H1 (cell line): ENCODE measurements around the gene GRK5. TPM values are rescaled to one million over a fixed set of nuclear protein-coding genes. Genes with fewer than 3 reads are reported as not detected.

ENCODE experiments used
- CTCF ChIA-PET: fragments of 300-600 bp; sonication (Branson Sonifier 250); formaldehyde crosslinking; loops from one replicate; lab custom pipeline; 2021; ENCODE audit not compliant: partially characterized antibody; lab: Charles Lee
- POLR2A ChIA-PET: fragments of 300-600 bp; sonication (Branson Sonifier 250); formaldehyde crosslinking; loops from one replicate; lab custom pipeline; 2021; ENCODE audit warnings: inconsistent platforms; ENCODE audit not compliant: partially characterized antibody; lab: Charles Lee
- DNase-seq, 2 experiments: peaks; one replicate each; pipeline versions ENCODE4 v3.0.0 to v3.0.0-alpha.2; 2010 to 2022; ENCODE audit warnings: low spot score in 2 of 2, low read depth in 1 of 2, mixed read lengths in 1 of 2
- FAIRE-seq: peaks from 2 replicates; lab custom pipeline; 2011; peaks lifted over from hg19 to GRCh38; lab: Jason Lieb, UNC
- H2AFZ ChIP-seq: 2 replicates; pipeline ENCODE4 v1.8.1; 2012; ENCODE audit warnings: low read length, inconsistent platforms
- H2AK5ac ChIP-seq: 2 replicates; pipeline ENCODE4 v1.6.1; 2013; ENCODE audit warnings: low read depth, low read length
- H2BK120ac ChIP-seq: replicated peaks from 2 replicates; pipeline ENCODE3; 2013; ENCODE audit warnings: low read depth, low read length, inconsistent platforms
- H2BK12ac ChIP-seq: 2 replicates; pipeline ENCODE4 v1.6.1; 2013; ENCODE audit warnings: low read depth, low read length
- H2BK15ac ChIP-seq: 2 replicates; pipeline ENCODE4 v1.6.1; 2013; ENCODE audit warnings: low read length
- H2BK20ac ChIP-seq: 2 replicates; pipeline ENCODE4 v1.6.1; 2013; ENCODE audit warnings: low read length
- H2BK5ac ChIP-seq: 2 replicates; pipeline ENCODE4 v1.6.1; 2013; ENCODE audit warnings: low read depth, low read length
- H3K14ac ChIP-seq: 2 replicates; pipeline ENCODE4 v1.6.1; 2013; ENCODE audit warnings: inconsistent platforms; ENCODE audit not compliant: insufficient read length
- H3K18ac ChIP-seq: 2 replicates; pipeline ENCODE4 v1.6.1; 2013; ENCODE audit warnings: low read length; ENCODE audit errors: extremely low read depth
- H3K23ac ChIP-seq: 2 replicates; pipeline ENCODE4 v1.6.1; 2013; ENCODE audit warnings: inconsistent platforms; ENCODE audit not compliant: insufficient read length
- H3K23me2 ChIP-seq: 2 replicates; pipeline ENCODE4 v1.6.1; 2013; ENCODE audit warnings: low read depth, low read length
- H3K27ac ChIP-seq: 2 replicates; pipeline ENCODE4 v1.6.1; 2011; ENCODE audit warnings: low read depth, low read length, inconsistent platforms
- H3K27me3 ChIP-seq, 4 experiments: replicated peaks in 1 of 4; 1 replicate in 1 of 4; 2 replicates in 3 of 4; pipeline versions ENCODE4 v1.6.1 to v1.8.1; 2011 to 2013; ENCODE audit warnings: low read length in 3 of 4, mild to moderate bottlenecking in 3 of 4, inconsistent platforms in 2 of 4, mixed read lengths in 2 of 4, moderate library complexity in 1 of 4; ENCODE audit not compliant: control insufficient read depth in 3 of 4, insufficient read depth in 3 of 4; ENCODE audit errors: extremely low read depth in 1 of 4
- H3K36me3 ChIP-seq, 4 experiments: 2 replicates each; pipeline versions ENCODE4 v1.6.1 to v1.8.1; 2011 to 2013; ENCODE audit warnings: mild to moderate bottlenecking in 4 of 4, low read length in 3 of 4, moderate library complexity in 2 of 4, control low read depth in 1 of 4, inconsistent platforms in 1 of 4; ENCODE audit not compliant: insufficient read depth in 4 of 4, control insufficient read depth in 2 of 4
- H3K4ac ChIP-seq: replicated peaks from 2 replicates; pipeline ENCODE3; 2013; ENCODE audit warnings: low read length, low read depth, mixed read lengths, inconsistent platforms; ENCODE audit not compliant: insufficient read length
- H3K4me1 ChIP-seq, 4 experiments: replicated peaks in 1 of 4; 1 replicate in 1 of 4; 2 replicates in 3 of 4; pipeline versions ENCODE4 v1.6.1 to v1.8.1; 2011 to 2013; ENCODE audit warnings: low read length in 3 of 4, inconsistent platforms in 2 of 4, mixed read lengths in 1 of 4; ENCODE audit not compliant: insufficient read depth in 4 of 4, control insufficient read depth in 3 of 4
- H3K4me2 ChIP-seq, 2 experiments: 2 replicates each; pipeline versions ENCODE4 v1.6.1 to v1.8.1; 2011 to 2013; ENCODE audit warnings: low read depth in 2 of 2, low read length in 2 of 2, control low read depth in 1 of 2, inconsistent platforms in 1 of 2, mild to moderate bottlenecking in 1 of 2; ENCODE audit not compliant: insufficient read depth in 1 of 2
- H3K4me3 ChIP-seq, 4 experiments: fragments of 200-600, 300-600 bp in 1 of 4; sonication (generic), shearing (Covaris generic), sonication (Bioruptor Twin) in 1 of 4; 2 replicates each; pipeline versions ENCODE4 v1.5.1 to v1.8.1; 2011 to 2016; ENCODE audit warnings: low read length in 4 of 4, low read depth in 3 of 4, control low read depth in 2 of 4, inconsistent platforms in 2 of 4, mild to moderate bottlenecking in 2 of 4, mixed read lengths in 1 of 4, moderate library complexity in 1 of 4; ENCODE audit not compliant: insufficient read depth in 2 of 4; ENCODE audit errors: extremely low read depth in 1 of 4
- H3K56ac ChIP-seq: replicated peaks from 2 replicates; pipeline ENCODE3; 2013; ENCODE audit warnings: low read depth, mild to moderate bottlenecking, mixed read lengths, low read length, inconsistent platforms; ENCODE audit not compliant: insufficient read length
- H3K79me1 ChIP-seq: 2 replicates; pipeline ENCODE4 v1.6.1; 2013; ENCODE audit warnings: low read depth, low read length, control low read depth
- H3K79me2 ChIP-seq, 2 experiments: 2 replicates each; pipeline versions ENCODE4 v1.6.1 to v1.8.1; 2012 to 2013; ENCODE audit warnings: low read length in 2 of 2, mild to moderate bottlenecking in 2 of 2, inconsistent platforms in 1 of 2; ENCODE audit not compliant: insufficient read depth in 2 of 2, control insufficient read depth in 1 of 2
- H3K9ac ChIP-seq, 4 experiments: replicated peaks in 1 of 4; 1 replicate in 1 of 4; 2 replicates in 3 of 4; pipeline versions ENCODE4 v1.6.1 to v1.8.1; 2011 to 2013; ENCODE audit warnings: low read depth in 3 of 4, low read length in 3 of 4, control low read depth in 2 of 4, mild to moderate bottlenecking in 2 of 4, moderate library complexity in 2 of 4, inconsistent platforms in 1 of 4; ENCODE audit errors: extremely low read depth in 1 of 4
- H3K9me3 ChIP-seq, 2 experiments: 2 replicates each; pipeline versions ENCODE4 v1.6.1 to v1.8.1; 2012 to 2013; ENCODE audit warnings: mild to moderate bottlenecking in 2 of 2, moderate library complexity in 2 of 2, control low read depth in 1 of 2, inconsistent platforms in 1 of 2, low read depth in 1 of 2, low read length in 1 of 2, mixed read lengths in 1 of 2; ENCODE audit not compliant: insufficient read depth in 2 of 2
- H4K20me1 ChIP-seq, 2 experiments: replicated peaks in 1 of 2; 2 replicates each; pipeline versions ENCODE3 to v1.8.1; 2011 to 2013; ENCODE audit warnings: inconsistent platforms in 2 of 2, low read length in 2 of 2, mild to moderate bottlenecking in 1 of 2; ENCODE audit not compliant: insufficient read depth in 2 of 2, control insufficient read depth in 1 of 2
- H4K5ac ChIP-seq: 2 replicates; pipeline ENCODE4 v1.6.1; 2013; ENCODE audit warnings: low read length, low read depth, mixed read lengths, inconsistent platforms; ENCODE audit not compliant: insufficient read length
- H4K8ac ChIP-seq: 2 replicates; pipeline ENCODE4 v1.8.0; 2013; ENCODE audit warnings: mild to moderate bottlenecking, moderate library complexity, low read length, inconsistent platforms; ENCODE audit not compliant: insufficient read depth; ENCODE audit errors: extremely low read depth
- H4K91ac ChIP-seq: replicated peaks from 2 replicates; pipeline ENCODE3; 2013; ENCODE audit warnings: low read length, mixed read lengths, inconsistent platforms; ENCODE audit not compliant: insufficient read length
- ASH2L ChIP-seq: fragments of 200-600, 300-600 bp; sonication (generic); IDR thresholded peaks from one replicate; pipeline ENCODE4 v1.7.1; 2017; ENCODE audit warnings: low read length
- BACH1 ChIP-seq: IDR thresholded peaks from 2 replicates; pipeline ENCODE4 v1.6.1; 2012; ENCODE audit warnings: low read length, improper control_type of control experiment
- CREB1 ChIP-seq: IDR thresholded peaks from 2 replicates; pipeline ENCODE4 v1.6.1; 2012; ENCODE audit warnings: inconsistent platforms
- JUN ChIP-seq: IDR thresholded peaks from 2 replicates; pipeline ENCODE4 v1.6.1; 2011; ENCODE audit warnings: low read depth, mild to moderate bottlenecking, improper control_type of control experiment, low read length
- NRF1 ChIP-seq: IDR thresholded peaks from 2 replicates; pipeline ENCODE4 v1.6.1; 2011; ENCODE audit warnings: mild to moderate bottlenecking, low read depth, low read length, improper control_type of control experiment
- POLR2A ChIP-seq, 2 experiments: IDR thresholded peaks; 1 replicate in 1 of 2; 2 replicates in 1 of 2; pipeline ENCODE4 v1.6.1; 2011; ENCODE audit warnings: low read depth in 2 of 2, low read length in 2 of 2, mild to moderate bottlenecking in 2 of 2; ENCODE audit errors: control extremely low read depth in 1 of 2
- POU5F1 ChIP-seq: IDR thresholded peaks from 2 replicates; pipeline ENCODE4 v1.6.1; 2011; ENCODE audit warnings: low read depth, mild to moderate bottlenecking, low read length, moderate library complexity
- RAD21 ChIP-seq, 2 experiments: IDR thresholded peaks in 1 of 2; conservative IDR thresholded peaks in 1 of 2; 2 replicates each; pipeline ENCODE4 v1.6.1; 2011; ENCODE audit warnings: low read depth in 2 of 2, low read length in 2 of 2, improper control_type of control experiment in 1 of 2, inconsistent platforms in 1 of 2, mild to moderate bottlenecking in 1 of 2, moderate library complexity in 1 of 2
- SIN3A ChIP-seq, 2 experiments: IDR thresholded peaks in 1 of 2; conservative IDR thresholded peaks in 1 of 2; 2 replicates each; pipeline ENCODE4 v1.6.1; 2011 to 2012; ENCODE audit warnings: low read length in 2 of 2, improper control_type of control experiment in 1 of 2, low read depth in 1 of 2, mild to moderate bottlenecking in 1 of 2
- SIX5 ChIP-seq: IDR thresholded peaks from 2 replicates; pipeline ENCODE4 v1.6.1; 2011; ENCODE audit warnings: mild to moderate bottlenecking, low read depth, low read length
- SP4 ChIP-seq: IDR thresholded peaks from 2 replicates; pipeline ENCODE4 v1.6.1; 2012; ENCODE audit warnings: low read length, inconsistent platforms
- TAF1 ChIP-seq: IDR thresholded peaks from 2 replicates; pipeline ENCODE4 v1.6.1; 2011; ENCODE audit warnings: mild to moderate bottlenecking, low read depth, low read length
- TCF12 ChIP-seq: IDR thresholded peaks from 2 replicates; pipeline ENCODE4 v1.6.1; 2011; ENCODE audit warnings: low read depth, mild to moderate bottlenecking, low read length
- WGBS, 2 experiments: shearing (Covaris generic) in 1 of 2; methylation state at CpG; one replicate each; pipeline versions ENCODE4 v1.1.6 to v1.1.7; 2013 to 2015; ENCODE audit warnings: low lambda C conversion rate in 2 of 2, mixed read lengths in 2 of 2, inconsistent platforms in 1 of 2, low coverage in 1 of 2, missing lambda C conversion rate in 1 of 2; ENCODE audit not compliant: insufficient replicate concordance in 2 of 2, insufficient coverage in 1 of 2, insufficient read length in 1 of 2; ENCODE audit errors: extremely low coverage in 1 of 2, missing lambda C conversion rate in 1 of 2; 5-methylcytosine and 5-hydroxymethylcytosine counted together
- polyA plus RNA-seq, 7 experiments: library from polyadenylated mRNA; depleted of rRNA in 3 of 7; stranded (reverse) in 5 of 7; unstranded in 2 of 7; fragments of >200 nt in 5 of 7; fragments of 200-250 nt in 2 of 7; gene quantifications; 1 replicate in 5 of 7; 2 replicates in 1 of 7; 4 replicates in 1 of 7; pipeline versions ENCODE4 v1.2.1 to v1.2.3, GENCODE V29; 2011 to 2013; ENCODE audit warnings: missing spikeins in 2 of 7, mixed read lengths in 2 of 7
- total RNA-seq: library from RNA; stranded (reverse); fragmentation: NEBNext Ultra II Directional; extraction: Animal tissue kit (Norgen Biotek cat#: 25700); gene quantifications from 2 replicates; pipeline ENCODE4 v1.2.1, GENCODE V29; 2021
- TF ChIP-seq, protein P1 (sequence below): IDR thresholded peaks from 2 replicates; pipeline ENCODE4 v1.6.1; 2011; ENCODE audit warnings: low read length, improper control_type of control experiment

The GRK5 gene
- total and polyA plus RNA-seq, 2 of the 8 experiments (the other 6 are each of a cell fraction or from before 2014, with no cell fraction given) = 0.54 to 2.5 TPM

DNA sequence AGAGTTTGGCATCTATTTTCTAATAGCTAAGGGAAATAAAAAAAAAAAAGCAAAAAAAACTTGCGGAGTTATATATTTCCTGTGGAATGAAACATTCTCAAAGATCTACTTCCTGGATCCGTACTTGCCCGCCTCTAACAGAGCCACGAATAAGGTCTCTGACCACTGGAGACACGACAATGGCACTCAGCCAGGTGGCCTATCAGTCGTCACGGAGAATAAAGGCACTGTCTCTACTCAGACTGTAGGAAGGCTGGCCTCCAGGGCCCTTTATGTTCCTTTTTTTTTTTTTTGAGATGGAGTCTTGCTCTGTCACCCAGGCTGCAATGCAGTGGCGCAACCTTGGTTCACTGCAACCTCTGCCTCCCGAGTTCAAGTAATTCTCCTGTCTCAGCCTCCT lies 276.5 kb downstream of the GRK5 start:
- H2BK15ac ChIP-seq = no peak overlapping the region
- no peak for DNase-seq
- H4K20me1 ChIP-seq = peaks cover 4 to 5% of the 10 kb centered on the region in 2 experiments
- no peak overlapping the region for H3K4me2 ChIP-seq
- CTCF ChIA-PET = no interaction called here
- no peak overlapping the region for H2BK120ac ChIP-seq
- H3K36me3 ChIP-seq = no peaks in the 10 kb centered on the region
- peaks cover 2% of the 10 kb centered on the region; the same call in 1 of the 2 replicates for H3K23me2 ChIP-seq
- no peaks in the 10 kb centered on the region for H3K9me3 ChIP-seq
- no peak overlapping the region for H3K27ac ChIP-seq
- no peak overlapping the region for H3K14ac ChIP-seq
- H3K4me1 ChIP-seq = peaks cover 0 to 5% (median 2%) of the 10 kb centered on the region in 4 experiments; a peak in 3 of 7 replicates
- H3K27me3 ChIP-seq = peaks cover 24 to 46% (median 41%) of the 10 kb centered on the region in 4 experiments
- no peak for TF ChIP-seq ASH2L
- no peak for TF ChIP-seq SIN3A (conservative IDR thresholded peaks at IDR 0.05 in 1 of 2, IDR thresholded peaks at IDR 0.05 in 1 of 2; ENCODE audit: low read depth in 1 of 2, low read length in 2 of 2)
- TF ChIP-seq NRF1 = no peak
- no peak for TF ChIP-seq RAD21 (IDR thresholded peaks at IDR 0.05 in 1 of 2, conservative IDR thresholded peaks at IDR 0.05 in 1 of 2; ENCODE audit: low read depth in 2 of 2, low read length in 2 of 2)
- no peak for TF ChIP-seq POLR2A (IDR thresholded peaks at IDR 0.05; ENCODE audit: control extremely low read depth in 1 of 2, low read depth in 2 of 2, low read length in 2 of 2)
- TF ChIP-seq SP4 = no peak
- no peak for TF ChIP-seq TAF1
- no peak for TF ChIP-seq POU5F1
- no peak for TF ChIP-seq TCF12
- TF ChIP-seq, protein P1, sequence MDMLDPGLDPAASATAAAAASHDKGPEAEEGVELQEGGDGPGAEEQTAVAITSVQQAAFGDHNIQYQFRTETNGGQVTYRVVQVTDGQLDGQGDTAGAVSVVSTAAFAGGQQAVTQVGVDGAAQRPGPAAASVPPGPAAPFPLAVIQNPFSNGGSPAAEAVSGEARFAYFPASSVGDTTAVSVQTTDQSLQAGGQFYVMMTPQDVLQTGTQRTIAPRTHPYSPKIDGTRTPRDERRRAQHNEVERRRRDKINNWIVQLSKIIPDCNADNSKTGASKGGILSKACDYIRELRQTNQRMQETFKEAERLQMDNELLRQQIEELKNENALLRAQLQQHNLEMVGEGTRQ = no peak
- TF ChIP-seq JUN = no peak
- no peak for TF ChIP-seq BACH1
- TF ChIP-seq CREB1 = no peak
- TF ChIP-seq SIX5 = no peak
- H2BK5ac ChIP-seq = no peak overlapping the region
- H3K4ac ChIP-seq = no peak overlapping the region
- no peak overlapping the region for H3K23ac ChIP-seq
- 87% methylated on average over 9 of the region's 9 CpGs; no CpG with 5 or more reads in 1 of the 2 experiments for WGBS, 2 experiments
- H3K79me2 ChIP-seq = no peaks in the 10 kb centered on the region
- H3K79me1 ChIP-seq = no peaks in the 10 kb centered on the region
- H3K9ac ChIP-seq = no peak overlapping the region
- H4K91ac ChIP-seq = no peak overlapping the region
- FAIRE-seq = no peak
- H2BK12ac ChIP-seq = no peak overlapping the region
- no peak overlapping the region for H3K18ac ChIP-seq
- POLR2A ChIA-PET = no interaction called here
- H2AK5ac ChIP-seq = no peak overlapping the region
- H2AFZ ChIP-seq = no peak overlapping the region
- H3K56ac ChIP-seq = no peak overlapping the region
- H2BK20ac ChIP-seq = no peak overlapping the region
- H4K5ac ChIP-seq = no peak overlapping the region
- H4K8ac ChIP-seq = no peak overlapping the region
- no peak overlapping the region for H3K4me3 ChIP-seq
